ENCODE results near the gene PTBP3. TPM values are rescaled to one million over a fixed set of nuclear protein-coding genes. Genes with fewer than 3 reads are reported as not detected.

The PTBP3 gene, protein sequence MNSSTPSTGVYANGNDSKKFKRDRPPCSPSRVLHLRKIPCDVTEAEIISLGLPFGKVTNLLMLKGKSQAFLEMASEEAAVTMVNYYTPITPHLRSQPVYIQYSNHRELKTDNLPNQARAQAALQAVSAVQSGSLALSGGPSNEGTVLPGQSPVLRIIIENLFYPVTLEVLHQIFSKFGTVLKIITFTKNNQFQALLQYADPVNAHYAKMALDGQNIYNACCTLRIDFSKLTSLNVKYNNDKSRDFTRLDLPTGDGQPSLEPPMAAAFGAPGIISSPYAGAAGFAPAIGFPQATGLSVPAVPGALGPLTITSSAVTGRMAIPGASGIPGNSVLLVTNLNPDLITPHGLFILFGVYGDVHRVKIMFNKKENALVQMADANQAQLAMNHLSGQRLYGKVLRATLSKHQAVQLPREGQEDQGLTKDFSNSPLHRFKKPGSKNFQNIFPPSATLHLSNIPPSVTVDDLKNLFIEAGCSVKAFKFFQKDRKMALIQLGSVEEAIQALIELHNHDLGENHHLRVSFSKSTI
- 10 to 100 TPM; 26.5 to 55.6 TPM for total RNA-seq

DNA sequence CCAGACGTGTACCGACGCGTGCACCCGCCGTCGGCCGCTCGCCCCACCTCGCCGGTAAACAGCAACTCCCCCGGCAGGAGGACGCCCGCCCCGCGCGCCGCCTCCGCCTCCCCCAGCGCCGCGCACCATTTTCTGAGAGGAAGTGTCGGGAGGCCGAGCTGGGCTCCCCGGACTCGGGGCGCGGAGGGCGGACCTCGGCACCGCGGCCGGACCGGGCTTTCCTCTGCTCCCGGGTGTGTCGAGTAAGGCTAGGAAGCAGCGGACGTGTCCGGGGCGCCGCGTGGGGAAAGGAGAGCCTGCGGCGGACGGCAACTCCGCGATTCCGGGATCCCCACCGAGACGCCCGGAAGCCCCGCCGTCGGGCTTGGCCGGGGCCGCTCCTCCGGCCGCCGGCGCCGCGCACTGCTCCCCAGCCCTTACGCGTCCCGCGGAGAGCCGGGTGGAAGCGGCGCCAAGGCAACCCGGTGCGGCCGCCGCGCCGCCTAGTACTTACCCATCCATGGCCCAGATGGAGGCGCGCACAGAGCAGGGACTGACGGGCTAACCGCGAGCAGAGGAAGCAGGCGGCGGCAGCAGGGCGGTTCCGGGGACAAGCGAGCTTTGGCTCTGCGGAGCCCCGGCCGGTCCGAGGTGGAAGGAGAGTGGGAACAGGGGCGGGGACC, at the start of gene PTBP3:
Gene PTBP3, minus strand, starts transcription at position 643 of the 662 bp plus-strand sequence. CDS start 35,754 bp downstream, outside the sequence.
- ATAC-seq (ENCODE audit: insufficient number of reproducible peaks, low FRiP score, low read depth), result peak; percentile 68
- TF ChIP-seq, protein P1, sequence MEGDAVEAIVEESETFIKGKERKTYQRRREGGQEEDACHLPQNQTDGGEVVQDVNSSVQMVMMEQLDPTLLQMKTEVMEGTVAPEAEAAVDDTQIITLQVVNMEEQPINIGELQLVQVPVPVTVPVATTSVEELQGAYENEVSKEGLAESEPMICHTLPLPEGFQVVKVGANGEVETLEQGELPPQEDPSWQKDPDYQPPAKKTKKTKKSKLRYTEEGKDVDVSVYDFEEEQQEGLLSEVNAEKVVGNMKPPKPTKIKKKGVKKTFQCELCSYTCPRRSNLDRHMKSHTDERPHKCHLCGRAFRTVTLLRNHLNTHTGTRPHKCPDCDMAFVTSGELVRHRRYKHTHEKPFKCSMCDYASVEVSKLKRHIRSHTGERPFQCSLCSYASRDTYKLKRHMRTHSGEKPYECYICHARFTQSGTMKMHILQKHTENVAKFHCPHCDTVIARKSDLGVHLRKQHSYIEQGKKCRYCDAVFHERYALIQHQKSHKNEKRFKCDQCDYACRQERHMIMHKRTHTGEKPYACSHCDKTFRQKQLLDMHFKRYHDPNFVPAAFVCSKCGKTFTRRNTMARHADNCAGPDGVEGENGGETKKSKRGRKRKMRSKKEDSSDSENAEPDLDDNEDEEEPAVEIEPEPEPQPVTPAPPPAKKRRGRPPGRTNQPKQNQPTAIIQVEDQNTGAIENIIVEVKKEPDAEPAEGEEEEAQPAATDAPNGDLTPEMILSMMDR (IDR thresholded peaks at IDR 0.05), result no peak
- peaks cover 11 to 20% of the 10 kb centered on the region in 2 donors for H3K4me1 ChIP-seq (ENCODE audit: control insufficient read depth in 1 of 2, low read depth in 2 of 2)

GRCh38 chr9:112382501-112383364, 49.3 kb upstream of the PTBP3 start:
- Histone ChIP-seq H3K27me3 (replicated peaks; ENCODE audit: insufficient read depth) (no peaks in the 10 kb centered on the region), H3K4me3 (peak overlapping the region; percentile 2), H3K4me1 (ENCODE audit: control insufficient read depth in 1 of 2, low read depth in 2 of 2) (peaks cover 38 to 47% of the 10 kb centered on the region in 2 donors), H3K9me3 (no peaks in the 10 kb centered on the region), H3K36me3 (no peaks in the 10 kb centered on the region), H3K27ac (no peak overlapping the region)
- DNase-seq (ENCODE audit: low spot score) (no peak), ATAC-seq (ENCODE audit: insufficient number of reproducible peaks, low FRiP score, low read depth) (no peak)
- TF ChIP-seq, protein P1 (IDR thresholded peaks at IDR 0.05), result no peak

More for the DNA sequence above, at the start of gene PTBP3:
- DNase-seq (ENCODE audit: low spot score), result peak; percentile 11
- H3K27me3 ChIP-seq (replicated peaks; ENCODE audit: insufficient read depth), result no peaks in the 10 kb centered on the region
- peak within 1 kb of the TSS; percentile 95 to 98 for H3K27ac ChIP-seq
- no peaks in the 10 kb centered on the region for H3K36me3 ChIP-seq
- peak within 1 kb of the TSS; percentile 86 for H3K4me3 ChIP-seq
- H3K9me3 ChIP-seq, result no peaks in the 10 kb centered on the region

- ATAC-seq (ENCODE audit: insufficient number of reproducible peaks, low FRiP score, low read depth), result no peak
- no peaks in the 10 kb centered on the region for H3K9me3 ChIP-seq
- TF ChIP-seq, protein P1 (IDR thresholded peaks at IDR 0.05), result no peak
- no peaks in the 10 kb centered on the region for H3K27me3 ChIP-seq (replicated peaks; ENCODE audit: insufficient read depth)
- H3K36me3 ChIP-seq, result no peaks in the 10 kb centered on the region
- peak overlapping the region; percentile 2 for H3K4me3 ChIP-seq
- no peak overlapping the region for H3K27ac ChIP-seq
- H3K4me1 ChIP-seq (ENCODE audit: control insufficient read depth in 1 of 2, low read depth in 2 of 2), result peaks cover 41 to 54% of the 10 kb centered on the region in 2 donors
- DNase-seq (ENCODE audit: low spot score), result no peak
Measured at GRCh38 chr9:112382066-112382465, 48.6 kb upstream of the PTBP3 start.

DNA sequence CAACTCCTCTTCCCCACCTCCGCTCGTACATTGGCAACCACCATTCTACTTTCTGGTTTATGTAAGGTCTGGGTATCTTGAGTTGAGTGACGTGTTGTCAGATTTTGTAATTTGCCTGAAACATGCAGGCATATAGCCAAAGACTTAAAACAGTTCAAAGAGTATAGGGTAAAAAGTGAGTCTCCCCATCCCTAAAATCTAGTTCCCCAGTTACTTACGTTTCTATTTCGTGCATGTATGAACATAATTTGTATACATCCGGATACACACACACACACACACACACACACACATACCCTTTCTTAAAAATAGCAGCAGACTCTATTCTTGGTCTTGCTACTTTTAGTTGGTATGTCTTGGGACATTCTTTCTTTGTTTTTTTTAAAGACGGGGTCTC, 47.4 kb upstream of the PTBP3 start:
- no peak for DNase-seq (ENCODE audit: low spot score)
- TF ChIP-seq, protein P1 (IDR thresholded peaks at IDR 0.05), result no peak

More for the DNA sequence above, 47.4 kb upstream of the PTBP3 start:
- H3K27ac ChIP-seq, result peak overlapping the region; percentile 96
- H3K4me1 ChIP-seq (ENCODE audit: control insufficient read depth in 1 of 2, low read depth in 2 of 2), result peaks cover 43 to 56% of the 10 kb centered on the region in 2 donors
- ATAC-seq (ENCODE audit: insufficient number of reproducible peaks, low FRiP score, low read depth), result no peak
- no peaks in the 10 kb centered on the region for H3K9me3 ChIP-seq
- H3K36me3 ChIP-seq, result no peaks in the 10 kb centered on the region
- H3K4me3 ChIP-seq, result peak overlapping the region; percentile 93
- no peaks in the 10 kb centered on the region for H3K27me3 ChIP-seq (replicated peaks; ENCODE audit: insufficient read depth)
